ENCODE measurements around the gene IL19.

DNA sequence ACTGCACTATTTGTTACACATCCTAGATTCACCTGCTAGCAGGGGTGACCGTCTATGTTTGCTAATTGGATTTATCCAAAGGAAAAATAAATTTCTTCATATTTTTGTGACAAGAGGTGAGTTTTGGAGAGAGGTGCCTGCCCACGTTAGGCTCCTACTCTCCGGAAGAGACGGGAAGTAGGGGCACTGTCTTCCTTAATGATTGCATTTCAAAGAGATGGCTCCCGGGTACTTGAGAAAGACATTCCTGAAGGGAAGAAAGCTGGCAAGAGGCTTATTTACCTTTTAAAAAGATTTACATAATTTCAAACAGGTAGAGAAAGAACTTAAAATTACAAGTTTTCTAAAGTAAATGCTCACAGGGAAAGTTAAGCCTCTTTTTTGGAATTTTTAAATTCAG lies 18.7 kb upstream of the IL19 start:
- TF ChIP-seq POLR2A (IDR thresholded peaks at IDR 0.05) (no peak), POLR2AphosphoS5 (IDR thresholded peaks at IDR 0.05) (no peak)
- TF ChIP-seq, protein P1, sequence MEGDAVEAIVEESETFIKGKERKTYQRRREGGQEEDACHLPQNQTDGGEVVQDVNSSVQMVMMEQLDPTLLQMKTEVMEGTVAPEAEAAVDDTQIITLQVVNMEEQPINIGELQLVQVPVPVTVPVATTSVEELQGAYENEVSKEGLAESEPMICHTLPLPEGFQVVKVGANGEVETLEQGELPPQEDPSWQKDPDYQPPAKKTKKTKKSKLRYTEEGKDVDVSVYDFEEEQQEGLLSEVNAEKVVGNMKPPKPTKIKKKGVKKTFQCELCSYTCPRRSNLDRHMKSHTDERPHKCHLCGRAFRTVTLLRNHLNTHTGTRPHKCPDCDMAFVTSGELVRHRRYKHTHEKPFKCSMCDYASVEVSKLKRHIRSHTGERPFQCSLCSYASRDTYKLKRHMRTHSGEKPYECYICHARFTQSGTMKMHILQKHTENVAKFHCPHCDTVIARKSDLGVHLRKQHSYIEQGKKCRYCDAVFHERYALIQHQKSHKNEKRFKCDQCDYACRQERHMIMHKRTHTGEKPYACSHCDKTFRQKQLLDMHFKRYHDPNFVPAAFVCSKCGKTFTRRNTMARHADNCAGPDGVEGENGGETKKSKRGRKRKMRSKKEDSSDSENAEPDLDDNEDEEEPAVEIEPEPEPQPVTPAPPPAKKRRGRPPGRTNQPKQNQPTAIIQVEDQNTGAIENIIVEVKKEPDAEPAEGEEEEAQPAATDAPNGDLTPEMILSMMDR (IDR thresholded peaks at IDR 0.05) = no peak

Data from upper lobe of left lung (tissue), 4 donors.